Measurements from ENCODE around the gene SYNPO. TPM values are rescaled to one million over a fixed set of nuclear protein-coding genes. Genes with fewer than 3 reads are reported as not detected.

SYNPO gene, protein sequence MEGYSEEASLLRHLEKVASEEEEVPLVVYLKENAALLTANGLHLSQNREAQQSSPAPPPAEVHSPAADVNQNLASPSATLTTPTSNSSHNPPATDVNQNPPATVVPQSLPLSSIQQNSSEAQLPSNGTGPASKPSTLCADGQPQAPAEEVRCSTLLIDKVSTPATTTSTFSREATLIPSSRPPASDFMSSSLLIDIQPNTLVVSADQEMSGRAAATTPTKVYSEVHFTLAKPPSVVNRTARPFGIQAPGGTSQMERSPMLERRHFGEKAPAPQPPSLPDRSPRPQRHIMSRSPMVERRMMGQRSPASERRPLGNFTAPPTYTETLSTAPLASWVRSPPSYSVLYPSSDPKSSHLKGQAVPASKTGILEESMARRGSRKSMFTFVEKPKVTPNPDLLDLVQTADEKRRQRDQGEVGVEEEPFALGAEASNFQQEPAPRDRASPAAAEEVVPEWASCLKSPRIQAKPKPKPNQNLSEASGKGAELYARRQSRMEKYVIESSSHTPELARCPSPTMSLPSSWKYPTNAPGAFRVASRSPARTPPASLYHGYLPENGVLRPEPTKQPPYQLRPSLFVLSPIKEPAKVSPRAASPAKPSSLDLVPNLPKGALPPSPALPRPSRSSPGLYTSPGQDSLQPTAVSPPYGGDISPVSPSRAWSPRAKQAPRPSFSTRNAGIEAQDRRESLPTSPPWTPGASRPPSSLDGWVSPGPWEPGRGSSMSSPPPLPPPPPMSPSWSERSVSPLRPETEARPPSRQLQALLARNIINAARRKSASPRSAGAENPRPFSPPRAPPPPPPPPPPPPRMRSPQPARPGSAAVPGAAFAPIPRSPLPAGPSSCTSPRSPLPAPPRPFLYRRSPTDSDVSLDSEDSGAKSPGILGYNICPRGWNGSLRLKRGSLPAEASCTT
- polyA plus RNA-seq (0.14 TPM in 1 of 2 replicates, not detected in the other), polyA minus RNA-seq (0.24 and 0.35 TPM in 2 replicates)

DNA sequence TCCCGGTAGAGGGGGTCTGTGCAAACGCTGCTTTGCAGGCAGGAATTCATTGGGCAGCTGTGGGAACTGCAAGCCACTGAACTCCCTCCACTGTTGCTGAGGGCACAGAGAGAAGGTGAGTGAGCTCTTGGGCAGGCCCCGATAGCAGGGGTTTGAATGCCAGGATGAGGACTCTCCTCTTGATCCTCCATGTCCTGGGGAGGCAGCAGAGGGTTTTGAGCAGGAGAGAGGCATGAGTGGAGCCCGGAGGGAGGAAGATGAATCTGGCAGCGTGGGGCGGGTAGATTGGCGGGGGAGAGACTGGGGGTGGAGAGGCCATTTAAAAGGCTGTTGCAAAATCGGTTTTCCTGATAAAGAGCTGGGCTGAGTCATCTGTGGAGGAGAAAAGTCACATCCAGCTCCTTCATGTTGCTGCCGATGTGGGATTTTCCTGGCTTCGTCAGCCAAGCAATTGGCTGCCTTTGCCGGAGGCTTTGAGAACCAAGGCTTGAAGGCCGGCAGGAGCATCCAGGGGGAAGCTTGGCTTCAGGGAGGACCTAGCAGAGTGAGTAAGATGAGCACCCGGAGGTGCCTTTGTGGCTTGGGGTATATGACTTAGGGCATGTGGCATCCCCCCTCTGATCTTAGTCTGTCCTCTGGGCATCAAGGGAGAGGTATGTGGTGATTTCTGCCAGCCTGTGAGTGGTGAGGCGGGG lies at the start of gene SYNPO:
TSS of gene SYNPO (plus strand) at position 350 of the 695 bp plus-strand sequence. CDS start 7,616 bp downstream, outside the sequence.
- Histone ChIP-seq H3K9me3 (ENCODE audit: low read length) (no peaks in the 10 kb centered on the region), H3K4me2 (ENCODE audit: low read length) (no peak within 1 kb of the TSS), H2AFZ (ENCODE audit: low read depth, low read length) (no peak within 1 kb of the TSS), H3K9me2 (ENCODE audit: insufficient read depth, low read length) (no peaks in the 10 kb centered on the region), H3K4me3 (ENCODE audit: low read length) (no peak within 1 kb of the TSS), H3K36me3 (ENCODE audit: insufficient read depth, low read length) (no peaks in the 10 kb centered on the region), H4K20me1 (ENCODE audit: insufficient read depth) (no peaks in the 10 kb centered on the region), H3F3A (ENCODE audit: insufficient read depth, low read length, poor library complexity, severe bottlenecking) (no peaks in the 10 kb centered on the region), H3K27ac (ENCODE audit: low read length) (no peak within 1 kb of the TSS), H3K79me2 (replicated peaks; ENCODE audit: insufficient read depth, low read length) (no peaks in the 10 kb centered on the region), H3K27me3 (ENCODE audit: insufficient read depth, low read depth, low read length) (no peaks in the 10 kb centered on the region), H3K9ac (ENCODE audit: low read length) (no peak within 1 kb of the TSS)
- no peak for TF ChIP-seq SMC3 (conservative IDR thresholded peaks at IDR 0.05; ENCODE audit: poor library complexity)
- TF ChIP-seq, protein P1, sequence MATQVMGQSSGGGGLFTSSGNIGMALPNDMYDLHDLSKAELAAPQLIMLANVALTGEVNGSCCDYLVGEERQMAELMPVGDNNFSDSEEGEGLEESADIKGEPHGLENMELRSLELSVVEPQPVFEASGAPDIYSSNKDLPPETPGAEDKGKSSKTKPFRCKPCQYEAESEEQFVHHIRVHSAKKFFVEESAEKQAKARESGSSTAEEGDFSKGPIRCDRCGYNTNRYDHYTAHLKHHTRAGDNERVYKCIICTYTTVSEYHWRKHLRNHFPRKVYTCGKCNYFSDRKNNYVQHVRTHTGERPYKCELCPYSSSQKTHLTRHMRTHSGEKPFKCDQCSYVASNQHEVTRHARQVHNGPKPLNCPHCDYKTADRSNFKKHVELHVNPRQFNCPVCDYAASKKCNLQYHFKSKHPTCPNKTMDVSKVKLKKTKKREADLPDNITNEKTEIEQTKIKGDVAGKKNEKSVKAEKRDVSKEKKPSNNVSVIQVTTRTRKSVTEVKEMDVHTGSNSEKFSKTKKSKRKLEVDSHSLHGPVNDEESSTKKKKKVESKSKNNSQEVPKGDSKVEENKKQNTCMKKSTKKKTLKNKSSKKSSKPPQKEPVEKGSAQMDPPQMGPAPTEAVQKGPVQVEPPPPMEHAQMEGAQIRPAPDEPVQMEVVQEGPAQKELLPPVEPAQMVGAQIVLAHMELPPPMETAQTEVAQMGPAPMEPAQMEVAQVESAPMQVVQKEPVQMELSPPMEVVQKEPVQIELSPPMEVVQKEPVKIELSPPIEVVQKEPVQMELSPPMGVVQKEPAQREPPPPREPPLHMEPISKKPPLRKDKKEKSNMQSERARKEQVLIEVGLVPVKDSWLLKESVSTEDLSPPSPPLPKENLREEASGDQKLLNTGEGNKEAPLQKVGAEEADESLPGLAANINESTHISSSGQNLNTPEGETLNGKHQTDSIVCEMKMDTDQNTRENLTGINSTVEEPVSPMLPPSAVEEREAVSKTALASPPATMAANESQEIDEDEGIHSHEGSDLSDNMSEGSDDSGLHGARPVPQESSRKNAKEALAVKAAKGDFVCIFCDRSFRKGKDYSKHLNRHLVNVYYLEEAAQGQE (IDR thresholded peaks at IDR 0.05; ENCODE audit: borderline replicate concordance) = no peak
- TF ChIP-seq EZH2 (IDR thresholded peaks at IDR 0.05; ENCODE audit: borderline replicate concordance, insufficient read depth, low read length, poor library complexity, severe bottlenecking) = no peak
- TF ChIP-seq POLR2AphosphoS5 (IDR thresholded peaks at IDR 0.05) = no peak
- no peak for TF ChIP-seq TAF1 (IDR thresholded peaks at IDR 0.05; ENCODE audit: low read depth)
- no peak for TF ChIP-seq MXI1 (conservative IDR thresholded peaks at IDR 0.05; ENCODE audit: poor library complexity, severe bottlenecking)
- TF ChIP-seq EP300 (conservative IDR thresholded peaks at IDR 0.05; ENCODE audit: poor library complexity, severe bottlenecking) = no peak
- TF ChIP-seq, protein P2, sequence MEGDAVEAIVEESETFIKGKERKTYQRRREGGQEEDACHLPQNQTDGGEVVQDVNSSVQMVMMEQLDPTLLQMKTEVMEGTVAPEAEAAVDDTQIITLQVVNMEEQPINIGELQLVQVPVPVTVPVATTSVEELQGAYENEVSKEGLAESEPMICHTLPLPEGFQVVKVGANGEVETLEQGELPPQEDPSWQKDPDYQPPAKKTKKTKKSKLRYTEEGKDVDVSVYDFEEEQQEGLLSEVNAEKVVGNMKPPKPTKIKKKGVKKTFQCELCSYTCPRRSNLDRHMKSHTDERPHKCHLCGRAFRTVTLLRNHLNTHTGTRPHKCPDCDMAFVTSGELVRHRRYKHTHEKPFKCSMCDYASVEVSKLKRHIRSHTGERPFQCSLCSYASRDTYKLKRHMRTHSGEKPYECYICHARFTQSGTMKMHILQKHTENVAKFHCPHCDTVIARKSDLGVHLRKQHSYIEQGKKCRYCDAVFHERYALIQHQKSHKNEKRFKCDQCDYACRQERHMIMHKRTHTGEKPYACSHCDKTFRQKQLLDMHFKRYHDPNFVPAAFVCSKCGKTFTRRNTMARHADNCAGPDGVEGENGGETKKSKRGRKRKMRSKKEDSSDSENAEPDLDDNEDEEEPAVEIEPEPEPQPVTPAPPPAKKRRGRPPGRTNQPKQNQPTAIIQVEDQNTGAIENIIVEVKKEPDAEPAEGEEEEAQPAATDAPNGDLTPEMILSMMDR (IDR thresholded peaks at IDR 0.05; ENCODE audit: poor library complexity, severe bottlenecking) = no peak
- no peak for TF ChIP-seq RAD21 (conservative IDR thresholded peaks at IDR 0.05)

All from neural cell (in vitro differentiated cells).